ENCODE measurements around the gene CFAP299. TPM values are rescaled to one million over a fixed set of nuclear protein-coding genes. Genes with fewer than 3 reads are reported as not detected.

CFAP299 gene
- total and polyA plus RNA-seq, 2 donors (not counting 3 experiments of a cell fraction or from before 2014, with no cell fraction given): not detected

DNA sequence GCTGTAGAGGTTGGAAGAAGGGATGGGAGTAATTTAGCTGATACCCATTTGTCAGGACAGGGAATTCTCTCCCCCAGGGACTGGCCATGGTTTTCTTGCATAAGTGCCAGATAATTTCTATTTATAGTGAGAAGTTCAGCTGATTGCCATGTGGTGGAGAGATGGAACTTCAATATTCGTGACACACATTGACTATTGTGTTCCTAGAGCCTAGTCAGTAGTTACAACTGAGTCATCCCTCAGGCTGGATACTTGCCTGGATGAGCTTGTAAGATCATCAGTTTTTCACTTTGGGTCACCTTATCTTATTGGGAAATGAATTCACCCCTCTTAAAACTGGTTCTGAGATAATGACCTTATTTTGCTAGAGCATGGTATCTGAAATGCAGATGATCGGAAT, 32.2 kb downstream of the CFAP299 start:
- Histone ChIP-seq H3K27ac (ENCODE audit: insufficient read depth, low read depth, low read length) (no peak overlapping the region), H4K20me1 (replicated peaks; ENCODE audit: control insufficient read depth, extremely low read depth, insufficient read depth, low read length) (no peaks in the 10 kb centered on the region), H3K36me3 (ENCODE audit: control insufficient read depth in 2 of 2, extremely low read depth in 1 of 2, insufficient read depth in 2 of 2, low read length in 2 of 2) (no peaks in the 10 kb centered on the region), H3K4me1 (ENCODE audit: control insufficient read depth, extremely low read depth, insufficient read depth, low read length) (no peaks in the 10 kb centered on the region), H3K4me2 (ENCODE audit: insufficient read depth, low read length) (no peak overlapping the region), H3K9me1 (replicated peaks; ENCODE audit: control insufficient read depth, extremely low read depth, insufficient read depth, low read length) (no peaks in the 10 kb centered on the region), H3K9me3 (replicated peaks; ENCODE audit: control insufficient read depth, insufficient read depth, low read length) (no peaks in the 10 kb centered on the region), H2AFZ (ENCODE audit: low read depth, low read length) (no peak overlapping the region), H3K27me3 (ENCODE audit: control insufficient read depth in 2 of 2, insufficient read depth in 2 of 2, low read length in 2 of 2) (no peaks in the 10 kb centered on the region), H3K79me2 (ENCODE audit: control insufficient read depth, insufficient read depth, low read length) (no peaks in the 10 kb centered on the region), H3K4me3 (replicated peaks in 1 of 3; ENCODE audit: insufficient read depth in 1 of 3, low read depth in 1 of 3, low read length in 3 of 3) (no peak overlapping the region), H3K9ac (replicated peaks; ENCODE audit: extremely low read depth, insufficient read depth, low read length) (no peak overlapping the region)
- DNase-seq (ENCODE audit: low read depth, low spot score) (no peak), FAIRE-seq (no peak)
- no TSS peak for BruUV-seq (replicated peaks)
- POLR2A ChIA-PET: no interaction called here
- dilution Hi-C loops (cut with MboI; ENCODE audit: extremely low pct_ligation_motif_present, low sequenced_read_pairs) (no loop called here), intact Hi-C loops (cut with micrococcal nuclease) (no loop called here)
- CTCF ChIA-PET: interaction anchor here (1.6 kb wide), 1 partner anchor 622 kb away, joined by 7 read pairs; no protein-coding TSS in a partner anchor
- no peak for TF ChIP-seq JUN (IDR thresholded peaks at IDR 0.05; ENCODE audit: borderline replicate concordance, insufficient read depth, insufficient read length, low read depth)
- no peak for TF ChIP-seq POLR2A (IDR thresholded peaks at IDR 0.05; ENCODE audit: low read depth, low read length)
- TF ChIP-seq, protein P1, sequence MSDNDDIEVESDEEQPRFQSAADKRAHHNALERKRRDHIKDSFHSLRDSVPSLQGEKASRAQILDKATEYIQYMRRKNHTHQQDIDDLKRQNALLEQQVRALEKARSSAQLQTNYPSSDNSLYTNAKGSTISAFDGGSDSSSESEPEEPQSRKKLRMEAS (IDR thresholded peaks at IDR 0.05; ENCODE audit: insufficient read depth, insufficient read length): no peak
- TF ChIP-seq MYC (IDR thresholded peaks at IDR 0.05; ENCODE audit: low read depth, low read length): no peak
- no peak for TF ChIP-seq GATA2 (IDR thresholded peaks at IDR 0.05; ENCODE audit: insufficient read depth, insufficient read length, low read depth, low read length)
- no peak for TF ChIP-seq POLR2AphosphoS5 (IDR thresholded peaks at IDR 0.05; ENCODE audit: insufficient read depth, low read depth, low read length)
- no peak for TF ChIP-seq FOS (IDR thresholded peaks at IDR 0.05; ENCODE audit: borderline replicate concordance, insufficient read depth, low read length)
- no peak for TF ChIP-seq EZH2 (IDR thresholded peaks at IDR 0.05; ENCODE audit: borderline replicate concordance, low read depth, low read length, severe bottlenecking)

GRCh38 chr4:80370635-80371034, 35.1 kb downstream of the CFAP299 start:
- Histone ChIP-seq H4K20me1 (replicated peaks; ENCODE audit: control insufficient read depth, extremely low read depth, insufficient read depth, low read length) (no peaks in the 10 kb centered on the region), H3K9ac (replicated peaks; ENCODE audit: extremely low read depth, insufficient read depth, low read length) (no peak overlapping the region), H3K4me1 (ENCODE audit: control insufficient read depth, extremely low read depth, insufficient read depth, low read length) (no peaks in the 10 kb centered on the region), H3K9me1 (replicated peaks; ENCODE audit: control insufficient read depth, extremely low read depth, insufficient read depth, low read length) (no peaks in the 10 kb centered on the region), H3K36me3 (ENCODE audit: control insufficient read depth in 2 of 2, extremely low read depth in 1 of 2, insufficient read depth in 2 of 2, low read length in 2 of 2) (no peaks in the 10 kb centered on the region), H3K27ac (ENCODE audit: insufficient read depth, low read depth, low read length) (no peak overlapping the region), H3K4me2 (ENCODE audit: insufficient read depth, low read length) (no peak overlapping the region), H3K79me2 (ENCODE audit: control insufficient read depth, insufficient read depth, low read length) (no peaks in the 10 kb centered on the region), H3K4me3 (replicated peaks in 1 of 3; ENCODE audit: insufficient read depth in 1 of 3, low read depth in 1 of 3, low read length in 3 of 3) (no peak overlapping the region), H3K27me3 (ENCODE audit: control insufficient read depth in 2 of 2, insufficient read depth in 2 of 2, low read length in 2 of 2) (no peaks in the 10 kb centered on the region), H2AFZ (ENCODE audit: low read depth, low read length) (no peak overlapping the region), H3K9me3 (replicated peaks; ENCODE audit: control insufficient read depth, insufficient read depth, low read length) (no peaks in the 10 kb centered on the region)
- TF ChIP-seq POLR2AphosphoS5 (IDR thresholded peaks at IDR 0.05; ENCODE audit: insufficient read depth, low read depth, low read length) (no peak), JUN (IDR thresholded peaks at IDR 0.05; ENCODE audit: borderline replicate concordance, insufficient read depth, insufficient read length, low read depth) (no peak), MYC (IDR thresholded peaks at IDR 0.05; ENCODE audit: low read depth, low read length) (no peak), POLR2A (IDR thresholded peaks at IDR 0.05; ENCODE audit: low read depth, low read length) (no peak), FOS (IDR thresholded peaks at IDR 0.05; ENCODE audit: borderline replicate concordance, insufficient read depth, low read length) (no peak), GATA2 (IDR thresholded peaks at IDR 0.05; ENCODE audit: insufficient read depth, insufficient read length, low read depth, low read length) (no peak), EZH2 (IDR thresholded peaks at IDR 0.05; ENCODE audit: borderline replicate concordance, low read depth, low read length, severe bottlenecking) (no peak)
- TF ChIP-seq, protein P1 (IDR thresholded peaks at IDR 0.05; ENCODE audit: insufficient read depth, insufficient read length): no peak
- TF ChIP-seq, protein P2, sequence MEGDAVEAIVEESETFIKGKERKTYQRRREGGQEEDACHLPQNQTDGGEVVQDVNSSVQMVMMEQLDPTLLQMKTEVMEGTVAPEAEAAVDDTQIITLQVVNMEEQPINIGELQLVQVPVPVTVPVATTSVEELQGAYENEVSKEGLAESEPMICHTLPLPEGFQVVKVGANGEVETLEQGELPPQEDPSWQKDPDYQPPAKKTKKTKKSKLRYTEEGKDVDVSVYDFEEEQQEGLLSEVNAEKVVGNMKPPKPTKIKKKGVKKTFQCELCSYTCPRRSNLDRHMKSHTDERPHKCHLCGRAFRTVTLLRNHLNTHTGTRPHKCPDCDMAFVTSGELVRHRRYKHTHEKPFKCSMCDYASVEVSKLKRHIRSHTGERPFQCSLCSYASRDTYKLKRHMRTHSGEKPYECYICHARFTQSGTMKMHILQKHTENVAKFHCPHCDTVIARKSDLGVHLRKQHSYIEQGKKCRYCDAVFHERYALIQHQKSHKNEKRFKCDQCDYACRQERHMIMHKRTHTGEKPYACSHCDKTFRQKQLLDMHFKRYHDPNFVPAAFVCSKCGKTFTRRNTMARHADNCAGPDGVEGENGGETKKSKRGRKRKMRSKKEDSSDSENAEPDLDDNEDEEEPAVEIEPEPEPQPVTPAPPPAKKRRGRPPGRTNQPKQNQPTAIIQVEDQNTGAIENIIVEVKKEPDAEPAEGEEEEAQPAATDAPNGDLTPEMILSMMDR (IDR thresholded peaks at IDR 0.05; ENCODE audit: extremely low read depth in 1 of 2, insufficient read depth in 1 of 2, low read depth in 1 of 2, low read length in 2 of 2): no peak
- no TSS peak for BruUV-seq (replicated peaks)
- dilution Hi-C loops (cut with MboI; ENCODE audit: extremely low pct_ligation_motif_present, low sequenced_read_pairs) (no loop called here), intact Hi-C loops (cut with micrococcal nuclease) (no loop called here)
- POLR2A ChIA-PET: no interaction called here
- FAIRE-seq (no peak), DNase-seq (ENCODE audit: low read depth, low spot score) (no peak)
- CTCF ChIA-PET: no interaction called here

All from endothelial cell of umbilical vein (primary cell).